AG04449 (cell line): Measurements from ENCODE around the gene ZCWPW1.

Experiments used
- CTCF ChIA-PET: fragments of 350-600 bp; formaldehyde crosslinking; extraction: SDS; loops from one replicate; lab custom pipeline; 2021; ENCODE audit warnings: antibody characterized with exemption; lab: Yijun Ruan, JAX
- POLR2A ChIA-PET: fragments of 400-600, 350-600 bp; formaldehyde crosslinking; extraction: SDS; loops from one replicate; lab custom pipeline; 2020; ENCODE audit warnings: antibody characterized with exemption, inconsistent platforms; lab: Yijun Ruan, JAX
- DNase-seq: peaks from one replicate; pipeline ENCODE4 v3.0.0-alpha.2; 2010; ENCODE audit warnings: low read depth, low spot score
- H3K4me3 ChIP-seq: 2 replicates; pipeline ENCODE4 v1.5.1; 2011; ENCODE audit warnings: low read depth, mild to moderate bottlenecking, control low read depth, low read length
- CTCF ChIP-seq: IDR thresholded peaks from one replicate; pipeline ENCODE4 v1.5.1; 2011; ENCODE audit warnings: mild to moderate bottlenecking, moderate library complexity, low read length, control low read depth, inconsistent platforms; ENCODE audit not compliant: insufficient read depth; ENCODE audit errors: missing control alignments

Gene ZCWPW1

GRCh38 chr7:100472854-100473499 lies 44.5 kb upstream of the ZCWPW1 start:
- DNase-seq, result no peak
- ChIA-PET POLR2A (no interaction called here), CTCF (interaction anchor here (0.8 to 12.2 kb wide), 4 partner anchors 7 to 233 kb away, joined by 3 to 257 read pairs (median 92); partner anchors contain the start of genes NYAP1, POP7 and SPACDR)
- no peak for TF ChIP-seq CTCF
- no peak overlapping the region for H3K4me3 ChIP-seq

GRCh38 chr7:100472121-100472851 lies 43.8 kb upstream of the ZCWPW1 start:
- POLR2A ChIA-PET, result no interaction called here
- DNase-seq, result no peak
- CTCF ChIA-PET, result interaction anchor here (0.8 to 12.2 kb wide), 5 partner anchors 6 to 234 kb away, joined by 3 to 421 read pairs (median 152); partner anchors contain the start of genes NYAP1, POP7 and TSC22D4
- no peak for TF ChIP-seq CTCF
- no peak overlapping the region for H3K4me3 ChIP-seq

GRCh38 chr7:100471021-100471420 lies 42.5 kb upstream of the ZCWPW1 start:
- ChIA-PET POLR2A (no interaction called here), CTCF (interaction anchor here (1.3 to 12.1 kb wide), 6 partner anchors 7 to 222 kb away, joined by 3 to 421 read pairs (median 30); partner anchors contain the start of gene TSC22D4)
- no peak for DNase-seq
- no peak overlapping the region for H3K4me3 ChIP-seq
- no peak for TF ChIP-seq CTCF

GRCh38 chr7:100469227-100470044 lies 40.9 kb upstream of the ZCWPW1 start:
- POLR2A ChIA-PET, result interaction anchor here (1.2 to 1.5 kb wide), 2 partner anchors 10 to 103 kb away, joined by 3 read pairs; partner anchors contain the start of gene TSC22D4
- H3K4me3 ChIP-seq, result no peak overlapping the region
- no peak for DNase-seq
- TF ChIP-seq CTCF, result peak; percentile 98
- CTCF ChIA-PET, result interaction anchor here (0.6 to 12.1 kb wide), 47 partner anchors 8 to 407 kb away, joined by 3 to 421 read pairs (median 4); partner anchors contain the start of genes AGFG2, FBXO24, MOSPD3 and PCOLCE

GRCh38 chr7:100467638-100468373 lies 39.3 kb upstream of the ZCWPW1 start:
- CTCF ChIA-PET, result interaction anchor here (1.2 to 12.1 kb wide), 6 partner anchors 11 to 223 kb away, joined by 3 to 421 read pairs (median 19); partner anchors contain the start of gene TSC22D4
- no peak for TF ChIP-seq CTCF
- no peak overlapping the region for H3K4me3 ChIP-seq
- POLR2A ChIA-PET, result no interaction called here
- DNase-seq, result no peak
